Thymus (tissue), 11 donors: ENCODE data around the gene PTP4A2. TPM values are rescaled to one million over a fixed set of nuclear protein-coding genes. Genes with fewer than 3 reads are reported as not detected.
"Not testable (repeated sequence)": the region's sequence is repeated elsewhere in the genome, so short reads cannot be mapped to it uniquely, and the experiment has no call there.

ENCODE experiments used
- DNase-seq, 9 donors: peaks; one replicate each; pipeline ENCODE4 v3.0.0-alpha.2; 2013; ENCODE audit warnings: low spot score in 9 of 9, low read depth in 6 of 9, missing footprints in 1 of 9
- H3K27ac ChIP-seq, 2 donors: one replicate each; pipeline ENCODE4 v1.5.1; 2013; ENCODE audit warnings: control low read depth in 1 of 2, low read depth in 1 of 2, low read length in 1 of 2, mild to moderate bottlenecking in 1 of 2, moderate library complexity in 1 of 2
- H3K27me3 ChIP-seq, 2 donors: one replicate each; pipeline ENCODE4 v1.5.1; 2013; ENCODE audit warnings: low read length in 1 of 2; ENCODE audit not compliant: control insufficient read depth in 2 of 2, insufficient read depth in 1 of 2
- H3K36me3 ChIP-seq, 2 donors: one replicate each; pipeline ENCODE4 v1.5.1; 2013; ENCODE audit warnings: low read length in 1 of 2, mild to moderate bottlenecking in 1 of 2, moderate library complexity in 1 of 2; ENCODE audit not compliant: control insufficient read depth in 2 of 2, insufficient read depth in 2 of 2
- H3K4me1 ChIP-seq, 2 donors: one replicate each; pipeline ENCODE4 v1.5.1; 2013; ENCODE audit warnings: low read length in 2 of 2; ENCODE audit not compliant: control insufficient read depth in 2 of 2, insufficient read depth in 2 of 2
- H3K4me3 ChIP-seq, 2 donors: one replicate each; pipeline ENCODE4 v1.5.1; 2013; ENCODE audit warnings: low read length in 2 of 2, control low read depth in 1 of 2, mild to moderate bottlenecking in 1 of 2
- H3K9me3 ChIP-seq, 2 donors: one replicate each; pipeline ENCODE4 v1.5.1; 2013; ENCODE audit warnings: low read length in 1 of 2, mild to moderate bottlenecking in 1 of 2; ENCODE audit not compliant: control insufficient read depth in 2 of 2, insufficient read depth in 1 of 2
- WGBS: extraction: QIAGEN DNeasy Blood & Tissue Kit; methylation state at CpG from one replicate; pipeline ENCODE4 v1.1.7; 2013; 5-methylcytosine and 5-hydroxymethylcytosine counted together
- polyA plus RNA-seq: library from polyadenylated mRNA; stranded (reverse); fragments of 200-250 nt; gene quantifications from one replicate; pipeline ENCODE4 v1.2.3, GENCODE V29; 2013
- total RNA-seq: library from RNA; stranded (reverse); fragments of 120-200 nt; gene quantifications from one replicate; pipeline ENCODE4 v1.2.4, GENCODE V29; 2013
- donor health status: healthy.

PTP4A2 gene
- total and polyA plus RNA-seq, 2 donors: 214 to 748 TPM

- DNase-seq: not testable (repeated sequence)
Measured at GRCh38 chr1:31942061-31942460, 3.9 kb upstream of the PTP4A2 start.

GRCh38 chr1:31939484-31940329, 1.5 kb upstream of the PTP4A2 start:
- 55% methylated on average over 16 of the region's 16 CpGs for WGBS
- peaks cover 3 to 8% of the 10 kb centered on the region in 2 donors for H3K36me3 ChIP-seq
- H3K9me3 ChIP-seq: no peaks in the 10 kb centered on the region
- H3K27ac ChIP-seq: peak overlapping the region; percentile 80 to 83
- DNase-seq: peak in 2 of 9 donors; percentile 69 to 88
- H3K4me1 ChIP-seq: peaks cover 34 to 66% of the 10 kb centered on the region in 2 donors
- no peaks in the 10 kb centered on the region for H3K27me3 ChIP-seq
- H3K4me3 ChIP-seq: no peak overlapping the region

More at GRCh38 chr1:31942061-31942460, 3.9 kb upstream of the PTP4A2 start:
- not testable (repeated sequence) for H3K27me3 ChIP-seq, H3K36me3 ChIP-seq, H3K9me3 ChIP-seq, H3K4me3 ChIP-seq
- peaks cover 34 to 66% of the 10 kb centered on the region in 2 donors for H3K4me1 ChIP-seq
- H3K27ac ChIP-seq: peak overlapping the region; percentile 81 to 94
- WGBS: 65% methylated on average over 8 of the region's 8 CpGs

GRCh38 chr1:31937300-31938183, 626 bp downstream of the PTP4A2 start:
- DNase-seq: peak in 3 of 9 donors; percentile 74 to 88 (median 80)
- peaks cover 3 to 8% of the 10 kb centered on the region in 2 donors for H3K36me3 ChIP-seq
- no peaks in the 10 kb centered on the region for H3K27me3 ChIP-seq
- H3K9me3 ChIP-seq: no peaks in the 10 kb centered on the region
- peak overlapping the region; percentile 97 to 99 for H3K27ac ChIP-seq
- H3K4me1 ChIP-seq: peaks cover 19 to 61% of the 10 kb centered on the region in 2 donors
- WGBS: under 1% methylated on average over 78 of the region's 78 CpGs
- peak overlapping the region; percentile 97 to 98 for H3K4me3 ChIP-seq

- Histone ChIP-seq H3K4me1 (peaks cover 13 to 55% of the 10 kb centered on the region in 2 donors), H3K36me3 (peaks cover 3 to 8% of the 10 kb centered on the region in 2 donors), H3K27me3 (no peaks in the 10 kb centered on the region), H3K27ac (peak overlapping the region; percentile 97 to 99), H3K4me3 (peak overlapping the region; percentile 97 to 98), H3K9me3 (no peaks in the 10 kb centered on the region)
- WGBS: 0% methylated on average over 2 of the region's 2 CpGs
- DNase-seq: no peak
Measured at GRCh38 chr1:31936981-31937299, 1.2 kb downstream of the PTP4A2 start.

- H3K4me3 ChIP-seq: peak overlapping the region; percentile 97 to 98
- peak overlapping the region; percentile 97 to 99 for H3K27ac ChIP-seq
- 25% methylated on average over 8 of the region's 8 CpGs for WGBS
- no peaks in the 10 kb centered on the region for H3K27me3 ChIP-seq
- peaks cover 12 to 50% of the 10 kb centered on the region in 2 donors for H3K4me1 ChIP-seq
- peak in 1 of 9 donors; percentile 73 for DNase-seq
- H3K36me3 ChIP-seq: peaks cover 3 to 8% of the 10 kb centered on the region in 2 donors
- H3K9me3 ChIP-seq: no peaks in the 10 kb centered on the region
Measured at GRCh38 chr1:31936278-31936980, 1.7 kb downstream of the PTP4A2 start.

- peak overlapping the region; percentile 97 to 98 for H3K4me3 ChIP-seq
- peak in 1 of 9 donors; percentile 80 for DNase-seq
- no peaks in the 10 kb centered on the region for H3K9me3 ChIP-seq
- H3K27ac ChIP-seq: peak overlapping the region; percentile 86 to 97
- WGBS: 2% methylated on average over 8 of the region's 8 CpGs
- H3K4me1 ChIP-seq: peaks cover 10 to 37% of the 10 kb centered on the region in 2 donors
- H3K36me3 ChIP-seq: peaks cover 3 to 15% of the 10 kb centered on the region in 2 donors
- H3K27me3 ChIP-seq: no peaks in the 10 kb centered on the region
Measured at GRCh38 chr1:31934706-31935629, 3.2 kb downstream of the PTP4A2 start.

- Histone ChIP-seq H3K4me1 (peaks cover 0 to 21% of the 10 kb centered on the region in 2 donors), H3K27ac (peak overlapping the region; percentile 92 to 97)
Measured at GRCh38 chr1:31932491-31933316, 5.5 kb downstream of the PTP4A2 start.

More at GRCh38 chr1:31932491-31933316, 5.5 kb downstream of the PTP4A2 start:
- H3K36me3 ChIP-seq: peaks cover 3 to 15% of the 10 kb centered on the region in 2 donors
- H3K27me3 ChIP-seq: no peaks in the 10 kb centered on the region
- peak in 1 of 9 donors; percentile 84 for DNase-seq
- WGBS: 28% methylated on average over 6 of the region's 6 CpGs
- peak overlapping the region; percentile 97 to 98 for H3K4me3 ChIP-seq
- no peaks in the 10 kb centered on the region for H3K9me3 ChIP-seq
